ENCODE data around the gene QRICH1. TPM values are rescaled to one million over a fixed set of nuclear protein-coding genes. Genes with fewer than 3 reads are reported as not detected.

The QRICH1 gene
- total and polyA plus RNA-seq, 2 donors (not counting 3 experiments of a cell fraction or from before 2014, with no cell fraction given): 89.7 to 116 TPM

DNA sequence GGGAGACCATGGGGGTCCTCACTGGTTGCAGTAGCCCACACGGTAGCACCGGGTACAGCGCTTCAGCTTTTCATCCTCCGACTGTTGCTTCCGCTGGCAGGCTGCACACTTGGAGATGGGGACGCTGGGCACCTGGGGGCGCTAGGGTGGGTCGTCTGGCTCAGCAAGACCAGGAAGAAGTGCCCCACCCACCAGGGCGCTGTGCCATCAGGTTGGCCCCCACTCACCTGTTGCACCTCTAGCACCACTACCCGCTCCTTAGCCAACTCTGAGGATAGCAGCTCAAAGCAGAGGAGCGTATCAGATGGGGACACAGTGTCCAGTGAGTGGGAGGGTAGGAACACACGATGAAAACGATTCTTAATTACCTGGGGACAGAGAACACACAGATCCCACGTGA, 18.4 kb upstream of the QRICH1 start:
- H3K27ac ChIP-seq (ENCODE audit: insufficient read depth, low read depth, low read length): no peak overlapping the region
- CTCF ChIA-PET: no interaction called here

More for the DNA sequence above, 18.4 kb upstream of the QRICH1 start:
- POLR2A ChIA-PET: no interaction called here
- peaks cover 8 to 72% of the 10 kb centered on the region in 2 experiments for H3K36me3 ChIP-seq (ENCODE audit: control insufficient read depth in 2 of 2, extremely low read depth in 1 of 2, insufficient read depth in 2 of 2, low read length in 2 of 2)
- H3K9me3 ChIP-seq (replicated peaks; ENCODE audit: control insufficient read depth, insufficient read depth, low read length): no peaks in the 10 kb centered on the region
- no TSS peak for BruUV-seq (replicated peaks)
- H3K9me1 ChIP-seq (replicated peaks; ENCODE audit: control insufficient read depth, extremely low read depth, insufficient read depth, low read length): no peaks in the 10 kb centered on the region
- dilution Hi-C loops (cut with MboI; ENCODE audit: extremely low pct_ligation_motif_present, low sequenced_read_pairs): no loop called here
- H3K9ac ChIP-seq (replicated peaks; ENCODE audit: extremely low read depth, insufficient read depth, low read length): no peak overlapping the region
- no peaks in the 10 kb centered on the region for H3K4me1 ChIP-seq (ENCODE audit: control insufficient read depth, extremely low read depth, insufficient read depth, low read length)
- TF ChIP-seq FOS (IDR thresholded peaks at IDR 0.05; ENCODE audit: borderline replicate concordance, insufficient read depth, low read length) (no peak), MYC (IDR thresholded peaks at IDR 0.05; ENCODE audit: low read depth, low read length) (no peak), POLR2A (IDR thresholded peaks at IDR 0.05; ENCODE audit: low read depth, low read length) (no peak), POLR2AphosphoS5 (IDR thresholded peaks at IDR 0.05; ENCODE audit: insufficient read depth, low read depth, low read length) (no peak), EZH2 (IDR thresholded peaks at IDR 0.05; ENCODE audit: borderline replicate concordance, low read depth, low read length, severe bottlenecking) (no peak), GATA2 (IDR thresholded peaks at IDR 0.05; ENCODE audit: insufficient read depth, insufficient read length, low read depth, low read length) (no peak), JUN (IDR thresholded peaks at IDR 0.05; ENCODE audit: borderline replicate concordance, insufficient read depth, insufficient read length, low read depth) (no peak)
- TF ChIP-seq, protein P1, sequence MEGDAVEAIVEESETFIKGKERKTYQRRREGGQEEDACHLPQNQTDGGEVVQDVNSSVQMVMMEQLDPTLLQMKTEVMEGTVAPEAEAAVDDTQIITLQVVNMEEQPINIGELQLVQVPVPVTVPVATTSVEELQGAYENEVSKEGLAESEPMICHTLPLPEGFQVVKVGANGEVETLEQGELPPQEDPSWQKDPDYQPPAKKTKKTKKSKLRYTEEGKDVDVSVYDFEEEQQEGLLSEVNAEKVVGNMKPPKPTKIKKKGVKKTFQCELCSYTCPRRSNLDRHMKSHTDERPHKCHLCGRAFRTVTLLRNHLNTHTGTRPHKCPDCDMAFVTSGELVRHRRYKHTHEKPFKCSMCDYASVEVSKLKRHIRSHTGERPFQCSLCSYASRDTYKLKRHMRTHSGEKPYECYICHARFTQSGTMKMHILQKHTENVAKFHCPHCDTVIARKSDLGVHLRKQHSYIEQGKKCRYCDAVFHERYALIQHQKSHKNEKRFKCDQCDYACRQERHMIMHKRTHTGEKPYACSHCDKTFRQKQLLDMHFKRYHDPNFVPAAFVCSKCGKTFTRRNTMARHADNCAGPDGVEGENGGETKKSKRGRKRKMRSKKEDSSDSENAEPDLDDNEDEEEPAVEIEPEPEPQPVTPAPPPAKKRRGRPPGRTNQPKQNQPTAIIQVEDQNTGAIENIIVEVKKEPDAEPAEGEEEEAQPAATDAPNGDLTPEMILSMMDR (IDR thresholded peaks at IDR 0.05; ENCODE audit: extremely low read depth in 1 of 2, insufficient read depth in 1 of 2, low read depth in 1 of 2, low read length in 2 of 2): no peak
- TF ChIP-seq, protein P2, sequence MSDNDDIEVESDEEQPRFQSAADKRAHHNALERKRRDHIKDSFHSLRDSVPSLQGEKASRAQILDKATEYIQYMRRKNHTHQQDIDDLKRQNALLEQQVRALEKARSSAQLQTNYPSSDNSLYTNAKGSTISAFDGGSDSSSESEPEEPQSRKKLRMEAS (IDR thresholded peaks at IDR 0.05; ENCODE audit: insufficient read depth, insufficient read length): no peak
- H3K4me2 ChIP-seq (ENCODE audit: insufficient read depth, low read length): no peak overlapping the region
- H2AFZ ChIP-seq (ENCODE audit: low read depth, low read length): no peak overlapping the region
- no peaks in the 10 kb centered on the region for H4K20me1 ChIP-seq (replicated peaks; ENCODE audit: control insufficient read depth, extremely low read depth, insufficient read depth, low read length)
- DNase-seq (ENCODE audit: low read depth, low spot score) (no peak), FAIRE-seq (no peak)
- intact Hi-C loops (cut with micrococcal nuclease): no loop called here
- no peaks in the 10 kb centered on the region for H3K79me2 ChIP-seq (ENCODE audit: control insufficient read depth, insufficient read depth, low read length)
- H3K4me3 ChIP-seq (replicated peaks in 1 of 3; ENCODE audit: insufficient read depth in 1 of 3, low read depth in 1 of 3, low read length in 3 of 3): no peak overlapping the region
- H3K27me3 ChIP-seq (ENCODE audit: control insufficient read depth in 2 of 2, insufficient read depth in 2 of 2, low read length in 2 of 2): no peaks in the 10 kb centered on the region
